ENCODE data around the gene CDC42EP3.

The CDC42EP3 gene

GRCh38 chr2:37618326-37618725 is 53.1 kb downstream of the CDC42EP3 start:
- no peak for DNase-seq (ENCODE audit: low spot score)

GRCh38 chr2:37617119-37617892 is 54.1 kb downstream of the CDC42EP3 start:
- DNase-seq (ENCODE audit: low spot score) = no peak

DNA sequence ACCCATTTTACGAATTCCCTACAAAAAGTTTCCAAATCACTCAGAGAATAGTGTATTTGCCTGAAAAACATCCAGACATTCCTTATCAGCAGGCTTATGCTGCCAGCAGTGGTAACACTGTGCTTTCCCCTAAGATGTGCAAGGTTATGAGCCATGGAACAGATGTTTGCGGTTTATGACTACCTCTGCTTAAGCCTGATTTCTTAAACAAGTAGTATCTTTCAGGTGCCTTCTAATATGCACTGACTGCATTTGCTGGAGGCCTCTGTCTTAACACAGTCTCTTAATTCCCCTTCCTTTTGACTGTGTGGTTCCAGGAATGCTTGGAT is 54.8 kb downstream of the CDC42EP3 start:
- no peak for DNase-seq (ENCODE audit: low spot score)

GRCh38 chr2:37615804-37616676 is 55.4 kb downstream of the CDC42EP3 start:
- DNase-seq (ENCODE audit: low spot score) = no peak

DNA sequence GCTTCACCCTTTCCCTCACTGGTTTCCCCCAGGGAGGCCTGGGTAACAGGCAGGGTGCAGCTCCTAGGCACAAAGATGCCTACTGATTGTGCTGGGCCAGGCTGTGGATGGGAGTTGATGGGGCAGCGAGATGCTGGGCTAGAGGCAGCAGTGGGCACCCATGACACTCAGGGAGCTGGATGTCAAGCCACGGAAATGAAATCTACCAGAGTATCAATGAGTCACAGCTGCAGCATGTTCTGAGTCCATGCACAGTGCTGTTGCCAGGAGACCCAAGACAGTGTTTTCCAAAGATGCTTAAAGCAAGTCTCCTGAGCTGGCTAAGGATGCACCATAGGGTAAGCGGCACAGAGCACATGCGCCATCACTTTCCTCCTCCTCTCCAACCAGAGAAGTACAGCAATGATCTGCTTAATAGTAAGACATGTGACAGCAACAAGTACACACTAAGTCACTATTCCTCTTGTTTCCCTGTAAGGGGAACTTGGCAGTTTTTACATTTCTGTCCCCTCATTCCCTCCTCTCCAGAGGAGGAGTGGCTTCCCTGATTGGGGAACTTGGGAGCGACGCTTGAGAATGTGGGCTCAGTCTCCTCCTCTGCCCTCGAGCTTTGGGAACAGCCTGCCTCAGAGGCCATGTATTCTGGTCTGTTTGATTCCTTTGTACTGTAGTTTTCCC is 57.2 kb downstream of the CDC42EP3 start:
- DNase-seq (ENCODE audit: low spot score) = no peak

- DNase-seq (ENCODE audit: low spot score) = no peak
Observed at GRCh38 chr2:37612382-37612781, 59.1 kb downstream of the CDC42EP3 start.

- no peak for DNase-seq (ENCODE audit: low spot score)
Observed at GRCh38 chr2:37610638-37611289, 60.7 kb downstream of the CDC42EP3 start.

- no peak for DNase-seq (ENCODE audit: low spot score)
Observed at GRCh38 chr2:37609782-37610181, 61.7 kb downstream of the CDC42EP3 start.

DNA sequence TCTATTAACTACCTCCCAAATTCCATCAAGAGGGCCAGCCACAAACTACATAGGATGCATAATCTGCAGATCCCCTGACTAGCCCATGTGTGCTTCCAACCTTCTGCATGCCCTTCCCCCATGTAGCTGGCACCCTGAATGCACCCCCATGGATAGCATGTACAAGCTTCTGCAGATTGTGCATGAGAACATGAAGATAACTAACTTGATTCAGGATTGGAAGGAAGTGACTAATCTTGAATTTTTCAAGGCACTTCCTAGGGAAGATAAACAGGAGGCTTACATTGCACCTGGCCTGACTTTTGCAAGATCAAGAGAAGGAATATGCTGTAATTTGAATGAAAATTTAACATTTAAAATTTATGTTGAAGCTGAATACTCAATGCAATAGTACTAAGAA is 66.7 kb downstream of the CDC42EP3 start:
- no peak for DNase-seq (ENCODE audit: low spot score)

DNA sequence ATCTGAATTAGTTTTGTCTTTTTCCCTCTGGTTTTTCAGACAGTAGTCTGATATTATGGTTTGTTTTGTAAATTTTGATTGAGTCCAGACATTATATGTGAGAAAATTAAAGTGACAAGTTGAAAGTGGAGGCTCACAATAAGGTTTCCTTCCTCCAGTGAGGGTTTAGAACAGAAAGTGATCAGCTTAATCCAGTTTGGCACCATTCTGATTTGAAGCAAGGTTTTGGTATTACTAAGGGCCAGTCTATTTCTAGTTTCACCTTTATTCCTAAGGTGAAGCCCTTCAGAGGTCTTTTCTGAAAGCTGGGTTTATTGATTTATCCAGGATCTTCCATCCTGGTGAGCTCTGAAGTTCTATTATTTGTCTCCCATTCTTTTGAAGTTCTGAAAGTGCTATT is 68.7 kb downstream of the CDC42EP3 start:
- no peak for DNase-seq (ENCODE audit: low spot score)

DNA sequence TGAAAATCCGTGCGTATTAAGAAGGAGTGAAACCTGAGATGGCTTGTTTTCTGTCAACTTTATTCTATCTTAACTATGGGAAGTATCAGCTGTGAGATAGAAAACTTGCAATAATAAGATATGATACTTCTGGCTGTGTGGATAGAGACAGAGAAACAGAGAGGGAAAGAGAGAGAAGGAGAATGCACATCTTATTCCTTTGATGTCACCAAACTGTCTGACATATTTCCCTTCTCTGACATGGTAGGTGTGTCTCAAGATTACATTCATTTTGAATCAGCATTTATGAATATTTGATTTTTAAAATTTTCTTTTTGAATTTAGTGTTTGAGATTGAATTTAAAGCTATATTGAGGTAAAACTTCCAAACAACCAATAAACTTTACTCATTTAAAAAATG is 69.4 kb downstream of the CDC42EP3 start:
- DNase-seq (ENCODE audit: low spot score) = no peak

DNA sequence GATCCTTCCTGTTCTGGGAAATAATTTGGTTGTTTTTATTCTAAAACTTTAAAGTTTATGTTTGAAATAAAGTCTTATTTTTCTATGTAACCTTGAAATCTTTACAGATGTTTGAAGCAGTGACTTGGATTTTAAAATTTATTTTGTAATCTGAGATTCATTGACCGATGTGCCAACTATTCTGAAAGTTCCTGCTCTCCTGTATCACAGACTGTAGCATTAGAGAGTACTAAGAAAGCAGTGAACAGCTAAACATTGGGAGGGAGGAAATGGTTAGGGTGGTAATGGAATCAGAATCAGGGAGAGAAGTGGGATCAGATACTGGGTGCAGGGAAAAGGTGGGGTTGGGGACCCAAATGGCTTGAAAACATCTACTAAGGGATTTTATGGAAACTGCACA is 69.9 kb downstream of the CDC42EP3 start:
- DNase-seq (ENCODE audit: low spot score) = no peak

- no peak for DNase-seq (ENCODE audit: low spot score)
Observed at GRCh38 chr2:37600735-37601134, 70.7 kb downstream of the CDC42EP3 start.

DNA sequence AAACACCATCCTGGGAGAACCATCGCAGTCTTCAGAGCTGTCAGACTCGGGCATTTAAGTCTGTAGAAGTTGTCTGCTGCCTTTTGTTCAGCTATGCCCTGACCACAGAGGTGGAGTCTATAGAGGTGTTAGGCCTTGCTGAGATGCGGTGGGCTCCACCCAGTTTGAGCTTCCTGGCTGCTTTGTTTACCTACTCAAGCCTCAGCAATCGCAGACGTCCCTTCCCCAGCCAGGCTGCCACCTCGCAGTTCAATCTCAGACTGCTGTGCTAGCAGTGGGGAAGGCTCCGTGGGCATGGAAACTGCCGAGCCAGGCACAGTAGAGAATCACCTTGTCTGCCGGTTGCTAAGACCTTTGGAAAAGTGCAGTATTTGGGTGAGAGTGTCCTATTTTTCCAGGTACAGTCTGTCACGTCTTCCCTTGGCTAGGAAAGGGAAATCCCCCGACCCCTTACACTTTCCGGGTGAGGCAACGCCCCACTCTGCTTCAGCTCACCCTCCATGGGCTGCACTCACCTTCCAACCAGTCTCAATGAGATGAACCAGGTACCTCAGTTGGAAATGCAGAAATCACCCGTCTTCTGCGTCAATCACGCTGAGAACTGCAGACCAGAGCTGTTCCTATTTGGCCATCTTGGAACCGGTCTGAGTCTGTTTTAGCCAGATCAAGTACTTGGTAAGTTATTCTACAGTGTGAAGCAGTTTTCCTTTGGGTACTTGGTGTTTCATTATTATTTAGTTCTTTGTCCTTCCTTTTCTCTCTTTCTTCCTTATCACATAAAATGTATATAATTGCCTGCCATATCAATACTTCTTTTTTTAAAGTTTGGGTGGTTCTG is 71.5 kb downstream of the CDC42EP3 start:
- no peak for DNase-seq (ENCODE audit: low spot score)

DNA sequence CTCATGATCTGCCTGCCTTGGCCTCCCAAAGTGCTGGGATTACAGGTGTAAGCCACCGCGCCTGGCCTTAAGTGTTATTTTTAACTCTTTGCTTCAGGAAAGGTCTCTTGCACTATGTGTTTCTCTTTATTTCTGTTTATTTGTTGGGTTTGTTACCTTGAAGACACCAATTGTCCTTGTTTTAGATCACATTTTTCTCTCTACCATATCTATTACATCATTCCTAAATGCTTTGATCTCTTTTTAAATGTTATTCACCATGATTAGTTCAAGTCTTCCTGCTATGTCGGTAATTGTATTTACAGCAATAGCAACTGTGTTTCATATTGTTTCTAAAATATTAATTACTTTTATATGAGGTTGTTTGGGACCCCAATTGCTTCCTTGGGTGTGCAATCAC is 77.7 kb downstream of the CDC42EP3 start:
- no peak for DNase-seq (ENCODE audit: low spot score)

GRCh38 chr2:37593024-37593423 is 78.4 kb downstream of the CDC42EP3 start:
- DNase-seq (ENCODE audit: low spot score) = no peak

Measured in ecto neural progenitor cell (in vitro differentiated cells).